ENCODE data around the gene CHST12. TPM values are rescaled to one million over a fixed set of nuclear protein-coding genes. Genes with fewer than 3 reads are reported as not detected.

Gene CHST12
- total RNA-seq, 1 experiment from 2014 or later = 9.9 TPM

GRCh38 chr7:2362385-2363088 is 40.9 kb upstream of the CHST12 start:
- CTCF ChIA-PET = interaction anchor here (0.7 kb wide), 1 partner anchor 1369 kb away, joined by 3 read pairs; no protein-coding TSS in a partner anchor
- POLR2A ChIA-PET = no interaction called here
- peaks cover 17% of the 10 kb centered on the region for H3K4me1 Mint-ChIP-seq (ENCODE audit: insufficient read depth, unreplicated experiment)
- intact Hi-C loops (cut with micrococcal nuclease) = no loop called here
- H3K27ac Mint-ChIP-seq (ENCODE audit: low read depth, unreplicated experiment) = no peak overlapping the region
- no peaks in the 10 kb centered on the region for H3K9me3 Mint-ChIP-seq (ENCODE audit: unreplicated experiment)
- BruUV-seq (replicated peaks) = no TSS peak
- peaks cover 93% of the 10 kb centered on the region for H3K36me3 Mint-ChIP-seq (ENCODE audit: insufficient read depth, unreplicated experiment)
- no peak overlapping the region for H3K4me3 Mint-ChIP-seq (ENCODE audit: unreplicated experiment)
- H3K27me3 Mint-ChIP-seq (ENCODE audit: insufficient read depth, unreplicated experiment) = no peaks in the 10 kb centered on the region
- TF ChIP-seq, protein P1, sequence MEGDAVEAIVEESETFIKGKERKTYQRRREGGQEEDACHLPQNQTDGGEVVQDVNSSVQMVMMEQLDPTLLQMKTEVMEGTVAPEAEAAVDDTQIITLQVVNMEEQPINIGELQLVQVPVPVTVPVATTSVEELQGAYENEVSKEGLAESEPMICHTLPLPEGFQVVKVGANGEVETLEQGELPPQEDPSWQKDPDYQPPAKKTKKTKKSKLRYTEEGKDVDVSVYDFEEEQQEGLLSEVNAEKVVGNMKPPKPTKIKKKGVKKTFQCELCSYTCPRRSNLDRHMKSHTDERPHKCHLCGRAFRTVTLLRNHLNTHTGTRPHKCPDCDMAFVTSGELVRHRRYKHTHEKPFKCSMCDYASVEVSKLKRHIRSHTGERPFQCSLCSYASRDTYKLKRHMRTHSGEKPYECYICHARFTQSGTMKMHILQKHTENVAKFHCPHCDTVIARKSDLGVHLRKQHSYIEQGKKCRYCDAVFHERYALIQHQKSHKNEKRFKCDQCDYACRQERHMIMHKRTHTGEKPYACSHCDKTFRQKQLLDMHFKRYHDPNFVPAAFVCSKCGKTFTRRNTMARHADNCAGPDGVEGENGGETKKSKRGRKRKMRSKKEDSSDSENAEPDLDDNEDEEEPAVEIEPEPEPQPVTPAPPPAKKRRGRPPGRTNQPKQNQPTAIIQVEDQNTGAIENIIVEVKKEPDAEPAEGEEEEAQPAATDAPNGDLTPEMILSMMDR (IDR thresholded peaks at IDR 0.05; ENCODE audit: unreplicated experiment) = no peak
- no peak for DNase-seq (ENCODE audit: unreplicated experiment)

- peaks cover 100% of the 10 kb centered on the region for H3K36me3 Mint-ChIP-seq (ENCODE audit: insufficient read depth, unreplicated experiment)
- H3K9me3 Mint-ChIP-seq (ENCODE audit: unreplicated experiment) = no peaks in the 10 kb centered on the region
- no peak for DNase-seq (ENCODE audit: unreplicated experiment)
- H3K4me1 Mint-ChIP-seq (ENCODE audit: insufficient read depth, unreplicated experiment) = peaks cover 9% of the 10 kb centered on the region
- no peaks in the 10 kb centered on the region for H3K27me3 Mint-ChIP-seq (ENCODE audit: insufficient read depth, unreplicated experiment)
- intact Hi-C loops (cut with micrococcal nuclease) = no loop called here
- ChIA-PET POLR2A (no interaction called here), CTCF (interaction anchor here (0.6 kb wide), 1 partner anchor 98 kb away, joined by 5 read pairs; no protein-coding TSS in a partner anchor)
- peak overlapping the region; percentile 19 for H3K27ac Mint-ChIP-seq (ENCODE audit: low read depth, unreplicated experiment)
- no peak overlapping the region for H3K4me3 Mint-ChIP-seq (ENCODE audit: unreplicated experiment)
- TF ChIP-seq, protein P1 (IDR thresholded peaks at IDR 0.05; ENCODE audit: unreplicated experiment) = no peak
- BruUV-seq (replicated peaks) = no TSS peak
Observed at GRCh38 chr7:2369139-2369538, 34.3 kb upstream of the CHST12 start.

DNA sequence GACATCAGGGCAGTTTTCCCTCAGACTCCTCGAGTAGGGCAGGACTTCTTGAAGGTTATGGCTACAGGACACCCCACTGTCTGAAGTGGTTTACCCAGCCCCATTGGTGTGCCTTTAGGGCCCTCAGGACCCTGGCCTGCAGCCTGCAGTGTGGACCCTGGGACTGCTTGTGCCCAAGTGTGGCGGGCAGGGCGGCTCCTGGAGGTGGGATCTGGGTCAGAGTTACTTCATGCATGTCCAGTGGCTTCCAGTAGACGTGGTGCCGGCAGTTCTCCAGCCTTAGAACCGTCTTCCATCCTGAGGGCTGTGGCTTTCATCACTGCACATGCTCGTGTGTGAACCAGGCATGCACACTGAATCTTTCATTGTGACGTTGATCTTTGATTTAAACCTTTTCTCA is 32.1 kb upstream of the CHST12 start:
- H3K36me3 Mint-ChIP-seq (ENCODE audit: insufficient read depth, unreplicated experiment) = peaks cover 100% of the 10 kb centered on the region
- H3K27ac Mint-ChIP-seq (ENCODE audit: low read depth, unreplicated experiment) = no peak overlapping the region
- peaks cover 9% of the 10 kb centered on the region for H3K4me1 Mint-ChIP-seq (ENCODE audit: insufficient read depth, unreplicated experiment)
- no peak overlapping the region for H3K4me3 Mint-ChIP-seq (ENCODE audit: unreplicated experiment)
- CTCF ChIA-PET = no interaction called here
- no peaks in the 10 kb centered on the region for H3K9me3 Mint-ChIP-seq (ENCODE audit: unreplicated experiment)
- intact Hi-C loops (cut with micrococcal nuclease) = no loop called here
- POLR2A ChIA-PET = no interaction called here
- no peaks in the 10 kb centered on the region for H3K27me3 Mint-ChIP-seq (ENCODE audit: insufficient read depth, unreplicated experiment)
- TF ChIP-seq, protein P1 (IDR thresholded peaks at IDR 0.05; ENCODE audit: unreplicated experiment) = no peak
- no peak for DNase-seq (ENCODE audit: unreplicated experiment)
- BruUV-seq (replicated peaks) = no TSS peak

GRCh38 chr7:2372724-2373123 is 30.7 kb upstream of the CHST12 start:
- DNase-seq (ENCODE audit: unreplicated experiment) = peak; percentile 48
- peaks cover 98% of the 10 kb centered on the region for H3K36me3 Mint-ChIP-seq (ENCODE audit: insufficient read depth, unreplicated experiment)
- ChIA-PET POLR2A (no interaction called here), CTCF (interaction anchor here (1.1 kb wide), 1 partner anchor 9 kb away, joined by 3 read pairs; no protein-coding TSS in a partner anchor)
- H3K9me3 Mint-ChIP-seq (ENCODE audit: unreplicated experiment) = no peaks in the 10 kb centered on the region
- no peaks in the 10 kb centered on the region for H3K27me3 Mint-ChIP-seq (ENCODE audit: insufficient read depth, unreplicated experiment)
- no peak overlapping the region for H3K4me3 Mint-ChIP-seq (ENCODE audit: unreplicated experiment)
- H3K4me1 Mint-ChIP-seq (ENCODE audit: insufficient read depth, unreplicated experiment) = peaks cover 9% of the 10 kb centered on the region
- intact Hi-C loops (cut with micrococcal nuclease) = no loop called here
- TF ChIP-seq, protein P1 (IDR thresholded peaks at IDR 0.05; ENCODE audit: unreplicated experiment) = no peak
- H3K27ac Mint-ChIP-seq (ENCODE audit: low read depth, unreplicated experiment) = peak overlapping the region; percentile 79
- BruUV-seq (replicated peaks) = no TSS peak

Measured in MCF 10A (cell line).